ENCODE measurements around the gene BMPR1A. TPM values are rescaled to one million over a fixed set of nuclear protein-coding genes. Genes with fewer than 3 reads are reported as not detected.
"Not testable (repeated sequence)": the region's sequence is repeated elsewhere in the genome, so short reads cannot be mapped to it uniquely, and the experiment has no call there.

BMPR1A gene
- total and polyA plus RNA-seq, 4 donors: 2.2 to 16.0 (median 8.9) TPM

DNA sequence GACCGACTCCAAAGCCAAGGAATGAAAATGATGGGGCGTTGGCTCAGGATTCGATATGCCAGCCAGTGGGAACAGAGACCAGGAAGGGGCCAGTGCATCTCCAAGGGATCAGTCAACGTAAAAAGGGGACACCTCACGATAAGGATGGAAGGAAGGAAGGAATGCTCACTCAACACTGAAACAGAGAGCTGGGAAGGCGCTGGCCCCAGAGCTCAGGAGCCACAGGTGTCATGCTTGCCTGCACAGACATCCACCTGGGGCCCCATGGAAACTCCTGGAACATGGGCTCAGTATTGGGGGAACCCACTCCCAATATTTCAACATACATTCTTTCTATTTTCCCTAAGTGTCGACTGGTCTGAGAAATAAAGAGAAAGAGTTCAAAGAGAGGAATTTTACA is 195.7 kb downstream of the BMPR1A start:
- TF ChIP-seq FOXA2 (IDR thresholded peaks at IDR 0.05) (no peak), MAX (IDR thresholded peaks at IDR 0.05) (no peak), RAD21 (IDR thresholded peaks at IDR 0.05) (no peak), FOXA1 (IDR thresholded peaks at IDR 0.05) (no peak), RXRA (IDR thresholded peaks at IDR 0.05) (no peak), NR2F2 (IDR thresholded peaks at IDR 0.05) (no peak), EGR1 (IDR thresholded peaks at IDR 0.05; ENCODE audit: low read depth in 2 of 2) (no peak), YY1 (IDR thresholded peaks at IDR 0.05) (no peak), HNF4A (conservative IDR thresholded peaks at IDR 0.05) (no peak)
- TF ChIP-seq, protein P1, sequence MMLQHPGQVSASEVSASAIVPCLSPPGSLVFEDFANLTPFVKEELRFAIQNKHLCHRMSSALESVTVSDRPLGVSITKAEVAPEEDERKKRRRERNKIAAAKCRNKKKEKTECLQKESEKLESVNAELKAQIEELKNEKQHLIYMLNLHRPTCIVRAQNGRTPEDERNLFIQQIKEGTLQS (IDR thresholded peaks at IDR 0.05): no peak
- no peak for DNase-seq (ENCODE audit: low spot score)
- Histone ChIP-seq H3K9ac (ENCODE audit: low read depth in 1 of 2, low read length in 2 of 2) (no peak overlapping the region), H3K9me3 (ENCODE audit: control insufficient read depth in 4 of 4, low read length in 3 of 4) (no peaks in the 10 kb centered on the region), H3K4me3 (ENCODE audit: low read depth in 1 of 3, low read length in 3 of 3) (no peak overlapping the region), H3K27me3 (ENCODE audit: control insufficient read depth in 4 of 4, insufficient read depth in 4 of 4, low read length in 3 of 4) (no peaks in the 10 kb centered on the region), H3K27ac (ENCODE audit: low read depth in 1 of 2, low read length in 2 of 2) (no peak overlapping the region), H3K4me1 (ENCODE audit: control insufficient read depth in 4 of 4, insufficient read depth in 4 of 4, low read length in 3 of 4) (peaks cover 2 to 15% (median 10%) of the 10 kb centered on the region in 4 donors), H3K36me3 (ENCODE audit: control insufficient read depth in 4 of 4, insufficient read depth in 3 of 4, low read depth in 1 of 4, low read length in 3 of 4) (no peaks in the 10 kb centered on the region)
- 93% methylated on average over 7 of the region's 7 CpGs for WGBS

GRCh38 chr10:86952697-86953096 is 196.3 kb downstream of the BMPR1A start:
- H3K4me1 ChIP-seq (ENCODE audit: control insufficient read depth in 4 of 4, insufficient read depth in 4 of 4, low read length in 3 of 4): peaks cover 2 to 15% (median 10%) of the 10 kb centered on the region in 4 donors
- not testable (repeated sequence) for DNase-seq (ENCODE audit: low spot score); H3K36me3 ChIP-seq (ENCODE audit: control insufficient read depth in 4 of 4, insufficient read depth in 3 of 4, low read depth in 1 of 4, low read length in 3 of 4); H3K27me3 ChIP-seq (ENCODE audit: control insufficient read depth in 4 of 4, insufficient read depth in 4 of 4, low read length in 3 of 4); H3K4me3 ChIP-seq (ENCODE audit: low read depth in 1 of 3, low read length in 3 of 3); H3K27ac ChIP-seq (ENCODE audit: low read depth in 1 of 2, low read length in 2 of 2); H3K9ac ChIP-seq (ENCODE audit: low read depth in 1 of 2, low read length in 2 of 2); H3K9me3 ChIP-seq (ENCODE audit: control insufficient read depth in 4 of 4, low read length in 3 of 4)
- WGBS: 96% methylated on average over 10 of the region's 10 CpGs

DNA sequence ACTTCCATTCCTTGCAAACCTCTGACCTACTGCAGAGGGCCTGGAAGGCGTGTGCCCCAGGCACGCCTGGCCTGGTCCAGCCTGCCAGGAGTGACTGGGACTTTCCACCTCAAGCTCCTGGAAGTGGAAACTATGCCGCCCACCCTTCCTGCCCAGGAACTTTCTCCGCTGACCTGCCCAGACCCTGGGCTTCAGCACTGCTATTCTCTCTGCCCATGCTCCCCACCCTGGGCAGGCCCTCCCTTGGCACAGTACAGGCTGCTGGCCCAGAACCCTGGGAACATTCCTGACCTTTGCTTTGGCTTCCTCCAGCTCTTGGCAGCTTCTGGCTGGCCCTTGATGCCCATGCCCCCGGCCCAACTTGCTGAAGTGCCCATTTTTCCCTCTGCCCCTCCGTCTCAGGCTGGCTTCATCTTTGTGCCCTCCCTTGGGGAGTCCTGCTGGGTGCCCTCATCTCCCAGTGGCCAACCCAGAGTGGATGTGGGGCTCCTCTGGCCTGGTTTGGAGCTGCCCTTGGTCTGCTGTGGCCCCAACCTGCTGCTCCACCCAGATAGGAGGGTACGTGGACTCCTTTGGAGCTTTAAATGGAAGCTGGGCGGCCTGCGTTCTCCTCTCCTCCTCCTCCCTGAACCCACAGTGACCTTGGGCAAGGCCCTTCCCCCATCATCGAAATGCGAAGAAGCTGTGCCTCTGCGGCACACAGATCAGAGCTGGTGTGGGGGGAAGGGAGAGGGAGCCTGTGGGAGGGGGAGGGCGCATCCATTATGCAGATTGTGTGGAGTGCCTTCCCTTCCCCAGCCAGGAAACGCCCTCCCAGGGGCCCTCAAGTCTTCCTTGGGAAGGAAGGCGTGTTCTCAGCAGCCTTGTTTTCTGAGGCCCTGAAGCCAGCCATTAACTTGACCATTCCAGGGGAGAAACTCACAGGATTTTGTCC is 197.6 kb downstream of the BMPR1A start:
- Histone ChIP-seq H3K36me3 (ENCODE audit: control insufficient read depth in 4 of 4, insufficient read depth in 3 of 4, low read depth in 1 of 4, low read length in 3 of 4) (no peaks in the 10 kb centered on the region), H3K27me3 (ENCODE audit: control insufficient read depth in 4 of 4, insufficient read depth in 4 of 4, low read length in 3 of 4) (no peaks in the 10 kb centered on the region), H3K9me3 (ENCODE audit: control insufficient read depth in 4 of 4, low read length in 3 of 4) (no peaks in the 10 kb centered on the region), H3K27ac (ENCODE audit: low read depth in 1 of 2, low read length in 2 of 2) (peak overlapping the region in 1 of 2 donors; percentile 34), H3K4me3 (ENCODE audit: low read depth in 1 of 3, low read length in 3 of 3) (no peak overlapping the region), H3K9ac (ENCODE audit: low read depth in 1 of 2, low read length in 2 of 2) (no peak overlapping the region), H3K4me1 (ENCODE audit: control insufficient read depth in 4 of 4, insufficient read depth in 4 of 4, low read length in 3 of 4) (peaks cover 2 to 27% (median 15%) of the 10 kb centered on the region in 4 donors)
- 69% methylated on average over 15 of the region's 15 CpGs for WGBS
- DNase-seq (ENCODE audit: low spot score): no peak
- TF ChIP-seq GABPA (IDR thresholded peaks at IDR 0.05 in 1 of 2, conservative IDR thresholded peaks at IDR 0.05 in 1 of 2) (no peak), TAF1 (conservative IDR thresholded peaks at IDR 0.05) (no peak), HNF4A (conservative IDR thresholded peaks at IDR 0.05) (peak in 1 of 2 donors; percentile 25), NR2F2 (IDR thresholded peaks at IDR 0.05) (peak; percentile 72), EGR1 (IDR thresholded peaks at IDR 0.05; ENCODE audit: low read depth in 2 of 2) (no peak), CTCF (IDR thresholded peaks at IDR 0.05; ENCODE audit: low read depth, low read length, missing input control) (no peak), JUND (IDR thresholded peaks at IDR 0.05) (no peak), SP1 (IDR thresholded peaks at IDR 0.05) (peak; percentile 13)
